ENCODE results near the gene APOA5. TPM values are rescaled to one million over a fixed set of nuclear protein-coding genes. Genes with fewer than 3 reads are reported as not detected.
A peak's percentile ranks its signal among the peaks of the same experiment; 100 is the strongest.

Gene APOA5
- total and polyA plus RNA-seq, 2 of the 13 experiments (the other 11 are each of a cell fraction or from before 2014, with no cell fraction given), result 44.0 to 49.1 TPM

DNA sequence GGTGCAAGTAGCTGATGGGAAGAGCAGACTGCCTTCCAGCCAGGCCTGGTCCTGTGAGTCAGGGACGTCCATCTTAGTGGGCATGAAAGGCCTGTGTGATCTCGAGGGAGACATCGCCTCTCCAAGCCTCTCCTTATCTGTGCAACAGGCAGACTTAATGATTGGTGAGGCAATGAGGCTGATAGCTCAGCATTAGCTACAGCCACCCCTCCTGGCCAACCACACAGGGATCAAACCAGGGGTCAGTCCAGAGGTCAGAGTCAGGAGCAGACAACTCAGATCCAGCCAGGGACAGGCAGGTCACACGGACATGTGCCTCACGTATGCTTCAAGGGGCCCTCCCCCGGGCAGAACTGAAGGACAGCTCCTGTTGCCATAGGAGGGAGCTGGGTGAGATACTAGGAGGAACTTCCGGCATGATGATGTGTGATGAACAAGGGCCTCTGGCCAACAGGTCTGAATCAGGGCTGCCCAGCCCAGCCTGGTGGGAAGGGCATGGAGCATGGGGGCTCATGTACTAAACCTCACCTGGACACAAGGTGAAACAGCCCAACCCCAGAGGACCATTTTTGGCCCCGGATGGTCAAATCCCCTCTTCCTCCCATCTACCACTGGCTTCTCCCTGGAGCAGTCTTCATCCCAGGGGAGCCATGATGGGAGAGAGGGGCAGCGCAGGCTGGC, 35.2 kb upstream of the APOA5 start (continued):
- TF ChIP-seq, protein P1, sequence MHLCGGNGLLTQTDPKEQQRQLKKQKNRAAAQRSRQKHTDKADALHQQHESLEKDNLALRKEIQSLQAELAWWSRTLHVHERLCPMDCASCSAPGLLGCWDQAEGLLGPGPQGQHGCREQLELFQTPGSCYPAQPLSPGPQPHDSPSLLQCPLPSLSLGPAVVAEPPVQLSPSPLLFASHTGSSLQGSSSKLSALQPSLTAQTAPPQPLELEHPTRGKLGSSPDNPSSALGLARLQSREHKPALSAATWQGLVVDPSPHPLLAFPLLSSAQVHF (CRISPR knock-in tag; IDR thresholded peaks at IDR 0.05), result no peak
- TF ChIP-seq ZNF703 (CRISPR knock-in tag; IDR thresholded peaks at IDR 0.05; ENCODE audit: borderline replicate concordance) (no peak), ONECUT2 (CRISPR knock-in tag; IDR thresholded peaks at IDR 0.05) (peak; percentile 63; the same call in 1 of the 2 replicates), SAP130 (CRISPR knock-in tag; IDR thresholded peaks at IDR 0.05; ENCODE audit: low read depth) (peak; percentile 89), ZNF282 (IDR thresholded peaks at IDR 0.05; ENCODE audit: partially characterized antibody) (no peak), MAZ (IDR thresholded peaks at IDR 0.05; ENCODE audit: borderline replicate concordance, low read depth, low read length) (no peak), MAZ (CRISPR knock-in tag; IDR thresholded peaks at IDR 0.05; ENCODE audit: low read depth) (peak; percentile 69), PLRG1 (conservative IDR thresholded peaks at IDR 0.05) (no peak), CEBPB (IDR thresholded peaks at IDR 0.05; ENCODE audit: borderline replicate concordance, low read depth, low read length) (peak; percentile 85), GFI1 (CRISPR knock-in tag; IDR thresholded peaks at IDR 0.05; ENCODE audit: borderline replicate concordance) (no peak; the same call in 1 of the 2 replicates), RFXAP (CRISPR knock-in tag; IDR thresholded peaks at IDR 0.05; ENCODE audit: borderline replicate concordance) (peak; percentile 68; the same call in 1 of the 2 replicates), ZNF569 (CRISPR knock-in tag; IDR thresholded peaks at IDR 0.05; ENCODE audit: borderline replicate concordance) (no peak), GTF3A (CRISPR knock-in tag; conservative IDR thresholded peaks at IDR 0.05) (no peak), ISX (CRISPR knock-in tag; conservative IDR thresholded peaks at IDR 0.05) (0 out of 2 replicates have a peak, but pooled peaks have one; percentile 66), TCF7 (IDR thresholded peaks at IDR 0.05; ENCODE audit: low read depth) (peak; percentile 48)
- TF ChIP-seq, protein P2, sequence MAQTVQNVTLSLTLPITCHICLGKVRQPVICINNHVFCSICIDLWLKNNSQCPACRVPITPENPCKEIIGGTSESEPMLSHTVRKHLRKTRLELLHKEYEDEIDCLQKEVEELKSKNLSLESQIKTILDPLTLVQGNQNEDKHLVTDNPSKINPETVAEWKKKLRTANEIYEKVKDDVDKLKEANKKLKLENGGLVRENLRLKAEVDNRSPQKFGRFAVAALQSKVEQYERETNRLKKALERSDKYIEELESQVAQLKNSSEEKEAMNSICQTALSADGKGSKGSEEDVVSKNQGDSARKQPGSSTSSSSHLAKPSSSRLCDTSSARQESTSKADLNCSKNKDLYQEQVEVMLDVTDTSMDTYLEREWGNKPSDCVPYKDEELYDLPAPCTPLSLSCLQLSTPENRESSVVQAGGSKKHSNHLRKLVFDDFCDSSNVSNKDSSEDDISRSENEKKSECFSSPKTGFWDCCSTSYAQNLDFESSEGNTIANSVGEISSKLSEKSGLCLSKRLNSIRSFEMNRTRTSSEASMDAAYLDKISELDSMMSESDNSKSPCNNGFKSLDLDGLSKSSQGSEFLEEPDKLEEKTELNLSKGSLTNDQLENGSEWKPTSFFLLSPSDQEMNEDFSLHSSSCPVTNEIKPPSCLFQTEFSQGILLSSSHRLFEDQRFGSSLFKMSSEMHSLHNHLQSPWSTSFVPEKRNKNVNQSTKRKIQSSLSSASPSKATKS (CRISPR knock-in tag; IDR thresholded peaks at IDR 0.05), result no peak
- TF ChIP-seq, protein P3, sequence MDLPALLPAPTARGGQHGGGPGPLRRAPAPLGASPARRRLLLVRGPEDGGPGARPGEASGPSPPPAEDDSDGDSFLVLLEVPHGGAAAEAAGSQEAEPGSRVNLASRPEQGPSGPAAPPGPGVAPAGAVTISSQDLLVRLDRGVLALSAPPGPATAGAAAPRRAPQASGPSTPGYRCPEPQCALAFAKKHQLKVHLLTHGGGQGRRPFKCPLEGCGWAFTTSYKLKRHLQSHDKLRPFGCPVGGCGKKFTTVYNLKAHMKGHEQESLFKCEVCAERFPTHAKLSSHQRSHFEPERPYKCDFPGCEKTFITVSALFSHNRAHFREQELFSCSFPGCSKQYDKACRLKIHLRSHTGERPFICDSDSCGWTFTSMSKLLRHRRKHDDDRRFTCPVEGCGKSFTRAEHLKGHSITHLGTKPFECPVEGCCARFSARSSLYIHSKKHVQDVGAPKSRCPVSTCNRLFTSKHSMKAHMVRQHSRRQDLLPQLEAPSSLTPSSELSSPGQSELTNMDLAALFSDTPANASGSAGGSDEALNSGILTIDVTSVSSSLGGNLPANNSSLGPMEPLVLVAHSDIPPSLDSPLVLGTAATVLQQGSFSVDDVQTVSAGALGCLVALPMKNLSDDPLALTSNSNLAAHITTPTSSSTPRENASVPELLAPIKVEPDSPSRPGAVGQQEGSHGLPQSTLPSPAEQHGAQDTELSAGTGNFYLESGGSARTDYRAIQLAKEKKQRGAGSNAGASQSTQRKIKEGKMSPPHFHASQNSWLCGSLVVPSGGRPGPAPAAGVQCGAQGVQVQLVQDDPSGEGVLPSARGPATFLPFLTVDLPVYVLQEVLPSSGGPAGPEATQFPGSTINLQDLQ (CRISPR knock-in tag; IDR thresholded peaks at IDR 0.05), result no peak
- TF ChIP-seq, protein P4, sequence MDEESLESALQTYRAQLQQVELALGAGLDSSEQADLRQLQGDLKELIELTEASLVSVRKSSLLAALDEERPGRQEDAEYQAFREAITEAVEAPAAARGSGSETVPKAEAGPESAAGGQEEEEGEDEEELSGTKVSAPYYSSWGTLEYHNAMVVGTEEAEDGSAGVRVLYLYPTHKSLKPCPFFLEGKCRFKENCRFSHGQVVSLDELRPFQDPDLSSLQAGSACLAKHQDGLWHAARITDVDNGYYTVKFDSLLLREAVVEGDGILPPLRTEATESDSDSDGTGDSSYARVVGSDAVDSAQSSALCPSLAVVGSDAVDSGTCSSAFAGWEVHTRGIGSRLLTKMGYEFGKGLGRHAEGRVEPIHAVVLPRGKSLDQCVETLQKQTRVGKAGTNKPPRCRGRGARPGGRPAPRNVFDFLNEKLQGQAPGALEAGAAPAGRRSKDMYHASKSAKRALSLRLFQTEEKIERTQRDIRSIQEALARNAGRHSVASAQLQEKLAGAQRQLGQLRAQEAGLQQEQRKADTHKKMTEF (CRISPR knock-in tag; IDR thresholded peaks at IDR 0.05), result peak; percentile 90
- TF ChIP-seq, protein P5, sequence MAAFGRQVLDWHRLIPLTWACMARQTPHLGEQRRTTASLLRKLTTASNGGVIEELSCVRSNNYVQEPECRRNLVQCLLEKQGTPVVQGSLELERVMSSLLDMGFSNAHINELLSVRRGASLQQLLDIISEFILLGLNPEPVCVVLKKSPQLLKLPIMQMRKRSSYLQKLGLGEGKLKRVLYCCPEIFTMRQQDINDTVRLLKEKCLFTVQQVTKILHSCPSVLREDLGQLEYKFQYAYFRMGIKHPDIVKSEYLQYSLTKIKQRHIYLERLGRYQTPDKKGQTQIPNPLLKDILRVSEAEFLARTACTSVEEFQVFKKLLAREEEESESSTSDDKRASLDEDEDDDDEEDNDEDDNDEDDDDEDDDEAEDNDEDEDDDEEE (CRISPR knock-in tag; IDR thresholded peaks at IDR 0.05), result no peak
- TF ChIP-seq, protein P6, sequence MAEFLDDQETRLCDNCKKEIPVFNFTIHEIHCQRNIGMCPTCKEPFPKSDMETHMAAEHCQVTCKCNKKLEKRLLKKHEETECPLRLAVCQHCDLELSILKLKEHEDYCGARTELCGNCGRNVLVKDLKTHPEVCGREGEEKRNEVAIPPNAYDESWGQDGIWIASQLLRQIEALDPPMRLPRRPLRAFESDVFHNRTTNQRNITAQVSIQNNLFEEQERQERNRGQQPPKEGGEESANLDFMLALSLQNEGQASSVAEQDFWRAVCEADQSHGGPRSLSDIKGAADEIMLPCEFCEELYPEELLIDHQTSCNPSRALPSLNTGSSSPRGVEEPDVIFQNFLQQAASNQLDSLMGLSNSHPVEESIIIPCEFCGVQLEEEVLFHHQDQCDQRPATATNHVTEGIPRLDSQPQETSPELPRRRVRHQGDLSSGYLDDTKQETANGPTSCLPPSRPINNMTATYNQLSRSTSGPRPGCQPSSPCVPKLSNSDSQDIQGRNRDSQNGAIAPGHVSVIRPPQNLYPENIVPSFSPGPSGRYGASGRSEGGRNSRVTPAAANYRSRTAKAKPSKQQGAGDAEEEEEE (CRISPR knock-in tag; IDR thresholded peaks at IDR 0.05; ENCODE audit: borderline replicate concordance), result no peak

Measured in HepG2 (cell line).